Measurements from ENCODE around the gene THADA.

THADA gene

DNA sequence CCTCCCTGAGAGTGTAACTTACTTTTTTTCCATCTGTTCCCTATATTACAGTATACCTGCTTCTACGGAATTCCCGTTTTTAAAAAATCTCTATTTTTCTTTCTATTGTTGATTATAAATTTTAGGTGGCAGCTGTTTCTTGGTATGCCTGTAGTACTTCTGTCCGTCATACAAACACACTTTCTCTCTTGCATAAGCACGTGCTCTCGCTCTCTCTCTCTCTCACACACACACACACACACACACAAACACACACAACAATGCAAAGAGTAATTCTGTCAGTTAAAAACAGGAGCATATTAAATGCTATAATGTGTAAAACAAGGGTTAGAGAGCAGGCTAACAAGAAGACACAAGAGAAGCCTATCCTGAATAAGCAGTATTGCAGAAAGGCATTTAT is 140.5 kb downstream of the THADA start:
- ChIA-PET POLR2A (no interaction called here), CTCF (interaction anchor here (0.8 to 1.6 kb wide), 10 partner anchors 9 to 286 kb away, joined by 3 to 6 read pairs (median 4); no protein-coding TSS in a partner anchor)
- no peak for DNase-seq (ENCODE audit: extremely low spot score)
- TF ChIP-seq, protein P1, sequence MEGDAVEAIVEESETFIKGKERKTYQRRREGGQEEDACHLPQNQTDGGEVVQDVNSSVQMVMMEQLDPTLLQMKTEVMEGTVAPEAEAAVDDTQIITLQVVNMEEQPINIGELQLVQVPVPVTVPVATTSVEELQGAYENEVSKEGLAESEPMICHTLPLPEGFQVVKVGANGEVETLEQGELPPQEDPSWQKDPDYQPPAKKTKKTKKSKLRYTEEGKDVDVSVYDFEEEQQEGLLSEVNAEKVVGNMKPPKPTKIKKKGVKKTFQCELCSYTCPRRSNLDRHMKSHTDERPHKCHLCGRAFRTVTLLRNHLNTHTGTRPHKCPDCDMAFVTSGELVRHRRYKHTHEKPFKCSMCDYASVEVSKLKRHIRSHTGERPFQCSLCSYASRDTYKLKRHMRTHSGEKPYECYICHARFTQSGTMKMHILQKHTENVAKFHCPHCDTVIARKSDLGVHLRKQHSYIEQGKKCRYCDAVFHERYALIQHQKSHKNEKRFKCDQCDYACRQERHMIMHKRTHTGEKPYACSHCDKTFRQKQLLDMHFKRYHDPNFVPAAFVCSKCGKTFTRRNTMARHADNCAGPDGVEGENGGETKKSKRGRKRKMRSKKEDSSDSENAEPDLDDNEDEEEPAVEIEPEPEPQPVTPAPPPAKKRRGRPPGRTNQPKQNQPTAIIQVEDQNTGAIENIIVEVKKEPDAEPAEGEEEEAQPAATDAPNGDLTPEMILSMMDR (IDR thresholded peaks at IDR 0.05; ENCODE audit: control extremely low read depth, extremely low read depth, low read depth, missing control alignments) = no peak

DNA sequence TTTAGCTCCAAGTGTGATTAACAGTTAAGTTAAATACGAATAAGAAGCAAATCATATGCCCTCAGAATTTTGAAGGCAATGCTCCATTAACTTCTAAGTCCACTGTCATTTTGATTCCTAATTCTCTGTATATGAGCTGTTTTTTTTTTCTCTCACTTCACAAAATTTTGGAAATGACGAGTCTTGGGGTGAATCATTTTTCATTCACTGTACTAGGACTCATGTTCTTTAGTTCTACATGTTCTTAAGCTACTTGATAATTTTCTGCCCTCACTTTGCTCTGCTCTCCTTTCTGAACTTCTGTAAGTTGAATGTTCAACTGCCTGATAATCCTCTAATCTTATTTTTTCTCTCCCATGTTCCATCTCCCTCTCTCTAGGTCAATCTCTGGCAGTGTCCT is 141.0 kb downstream of the THADA start:
- ChIA-PET POLR2A (no interaction called here), CTCF (interaction anchor here (0.8 to 1.6 kb wide), 11 partner anchors 8 to 285 kb away, joined by 3 to 6 read pairs (median 4); no protein-coding TSS in a partner anchor)
- TF ChIP-seq, protein P1 (IDR thresholded peaks at IDR 0.05; ENCODE audit: control extremely low read depth, extremely low read depth, low read depth, missing control alignments) = no peak
- no peak for DNase-seq (ENCODE audit: extremely low spot score)

DNA sequence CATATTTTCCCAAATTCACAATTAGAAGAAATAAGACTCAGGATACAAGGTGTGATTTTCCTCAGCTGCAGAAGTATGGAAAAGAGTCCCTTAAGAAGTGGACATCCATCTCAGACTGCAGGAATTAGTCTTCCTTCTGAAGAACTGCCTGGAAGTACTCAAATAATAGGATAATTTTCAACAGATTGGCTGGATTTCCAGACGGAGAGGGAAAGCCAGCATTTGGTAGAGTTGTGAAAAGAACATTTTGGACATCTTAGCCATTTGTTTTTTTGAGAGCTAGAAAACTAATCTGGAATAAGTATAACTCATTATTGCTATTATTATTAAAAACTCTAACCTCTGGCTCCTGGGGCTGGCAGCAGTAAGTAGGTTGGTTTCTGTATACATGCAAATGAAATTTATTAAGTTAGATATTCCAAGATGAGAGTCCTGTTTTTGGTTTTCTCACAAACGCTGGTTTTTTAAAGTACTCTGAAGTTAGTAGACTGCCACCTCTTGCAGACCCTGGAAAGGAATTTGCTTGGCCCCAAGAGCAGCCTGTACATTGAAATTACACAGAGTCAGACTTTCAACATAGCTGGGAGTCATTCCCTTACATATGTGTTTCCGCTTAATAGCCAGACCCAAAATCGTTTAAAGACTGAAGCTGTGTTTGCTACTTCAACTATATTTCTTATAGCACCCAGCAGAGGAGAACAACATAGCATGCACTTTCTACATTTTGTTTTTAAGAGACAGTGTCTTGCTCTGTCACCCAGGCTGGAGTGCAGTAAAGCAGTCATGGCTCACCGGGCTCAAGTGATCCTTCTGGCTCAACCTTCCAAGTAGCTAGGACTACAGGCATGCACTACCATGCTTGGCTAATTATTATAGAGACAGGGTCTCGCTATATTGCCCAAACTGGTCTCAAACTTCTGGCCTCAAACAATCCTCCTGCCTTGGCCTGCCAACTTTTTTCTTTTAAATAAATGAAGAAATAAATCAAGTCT is 142.4 kb downstream of the THADA start:
- ChIA-PET POLR2A (no interaction called here), CTCF (interaction anchor here (1.0 to 1.4 kb wide), 4 partner anchors 10 to 224 kb away, joined by 3 to 5 read pairs (median 4); no protein-coding TSS in a partner anchor)
- TF ChIP-seq, protein P1 (IDR thresholded peaks at IDR 0.05; ENCODE audit: control extremely low read depth, extremely low read depth, low read depth, missing control alignments) = no peak
- DNase-seq (ENCODE audit: extremely low spot score) = no peak

DNA sequence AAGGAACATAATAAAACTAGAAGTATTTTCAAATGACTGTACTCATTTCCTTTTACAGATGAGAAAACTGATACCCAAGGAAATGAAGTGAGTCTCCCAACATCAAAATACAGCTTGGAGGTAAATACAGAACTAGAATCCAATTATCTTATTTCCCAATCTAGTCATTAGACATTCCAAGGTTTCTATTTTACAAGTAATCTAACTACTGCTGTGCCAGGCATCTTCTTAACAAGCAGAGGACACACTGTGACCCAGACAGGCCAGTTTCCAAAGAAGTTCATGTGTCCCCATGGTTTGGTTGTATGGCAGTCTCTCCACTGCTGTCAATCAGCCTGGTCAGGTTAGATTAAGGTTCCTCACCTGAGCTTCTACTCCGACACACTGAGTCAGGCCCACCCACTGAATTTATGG is 143.5 kb downstream of the THADA start:
- DNase-seq (ENCODE audit: extremely low spot score) = no peak
- CTCF ChIA-PET = interaction anchor here (1.1 kb wide), 1 partner anchor 23 kb away, joined by 4 read pairs; no protein-coding TSS in a partner anchor
- TF ChIP-seq, protein P1 (IDR thresholded peaks at IDR 0.05; ENCODE audit: control extremely low read depth, extremely low read depth, low read depth, missing control alignments) = no peak
- POLR2A ChIA-PET = no interaction called here

DNA sequence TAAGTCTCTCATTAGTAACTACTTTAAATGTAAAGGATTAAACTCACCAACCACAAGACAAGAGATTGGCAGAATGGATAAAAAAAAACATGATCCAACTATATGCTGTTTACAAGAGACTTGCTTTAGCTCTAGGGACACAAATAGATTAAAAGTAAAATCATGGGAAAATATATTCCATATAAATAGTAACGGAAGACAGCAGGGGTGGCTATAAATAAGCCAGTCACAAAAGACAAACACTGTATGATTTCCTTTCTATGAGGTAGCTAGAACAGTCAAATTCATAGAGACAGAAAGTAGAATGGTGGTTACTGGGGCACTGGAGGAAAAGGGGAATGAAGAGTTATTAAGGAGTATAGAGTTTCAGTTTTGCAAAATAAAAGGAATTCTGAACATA is 145.2 kb downstream of the THADA start:
- CTCF ChIA-PET = interaction anchor here (1.5 to 2.0 kb wide), 3 partner anchors 13 to 221 kb away, joined by 4 to 6 read pairs (median 4); no protein-coding TSS in a partner anchor

DNA sequence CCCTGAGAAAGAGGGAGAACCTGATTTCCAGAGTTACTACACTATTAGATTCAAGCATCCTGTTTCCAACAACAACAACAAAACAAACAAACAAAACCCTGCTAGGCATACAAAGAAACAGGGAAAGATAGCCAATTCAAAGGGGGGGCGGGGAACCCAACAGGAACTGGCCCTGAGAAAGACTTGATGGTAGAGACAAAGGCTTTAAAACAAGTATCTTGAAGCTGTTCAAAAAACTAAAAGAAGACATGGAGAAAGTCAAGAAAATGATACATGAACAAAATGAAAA is 147.1 kb downstream of the THADA start:
- DNase-seq (ENCODE audit: extremely low spot score) = no peak
- ChIA-PET POLR2A (no interaction called here), CTCF (interaction anchor here (1.5 kb wide), 1 partner anchor 62 kb away, joined by 4 read pairs; no protein-coding TSS in a partner anchor)
- TF ChIP-seq, protein P1 (IDR thresholded peaks at IDR 0.05; ENCODE audit: control extremely low read depth, extremely low read depth, low read depth, missing control alignments) = no peak

More for the DNA sequence above, 145.2 kb downstream of the THADA start:
- POLR2A ChIA-PET = no interaction called here
- TF ChIP-seq, protein P1 (IDR thresholded peaks at IDR 0.05; ENCODE audit: control extremely low read depth, extremely low read depth, low read depth, missing control alignments) = no peak
- no peak for DNase-seq (ENCODE audit: extremely low spot score)
